Ramos (cell line): ENCODE data around the gene SPG7.
"Not testable (repeated sequence)": the region's sequence is repeated elsewhere in the genome, so short reads cannot be mapped to it uniquely, and the experiment has no call there.

ENCODE experiments used
- in situ Hi-C: fragments of 300-500 bp; cut with MboI; formaldehyde crosslinking; loops from one replicate; pipeline ENCODE4 v1.14.3; 2022; ENCODE audit warnings: low sequenced_read_pairs; ENCODE audit not compliant: unreplicated experiment

The SPG7 gene

DNA sequence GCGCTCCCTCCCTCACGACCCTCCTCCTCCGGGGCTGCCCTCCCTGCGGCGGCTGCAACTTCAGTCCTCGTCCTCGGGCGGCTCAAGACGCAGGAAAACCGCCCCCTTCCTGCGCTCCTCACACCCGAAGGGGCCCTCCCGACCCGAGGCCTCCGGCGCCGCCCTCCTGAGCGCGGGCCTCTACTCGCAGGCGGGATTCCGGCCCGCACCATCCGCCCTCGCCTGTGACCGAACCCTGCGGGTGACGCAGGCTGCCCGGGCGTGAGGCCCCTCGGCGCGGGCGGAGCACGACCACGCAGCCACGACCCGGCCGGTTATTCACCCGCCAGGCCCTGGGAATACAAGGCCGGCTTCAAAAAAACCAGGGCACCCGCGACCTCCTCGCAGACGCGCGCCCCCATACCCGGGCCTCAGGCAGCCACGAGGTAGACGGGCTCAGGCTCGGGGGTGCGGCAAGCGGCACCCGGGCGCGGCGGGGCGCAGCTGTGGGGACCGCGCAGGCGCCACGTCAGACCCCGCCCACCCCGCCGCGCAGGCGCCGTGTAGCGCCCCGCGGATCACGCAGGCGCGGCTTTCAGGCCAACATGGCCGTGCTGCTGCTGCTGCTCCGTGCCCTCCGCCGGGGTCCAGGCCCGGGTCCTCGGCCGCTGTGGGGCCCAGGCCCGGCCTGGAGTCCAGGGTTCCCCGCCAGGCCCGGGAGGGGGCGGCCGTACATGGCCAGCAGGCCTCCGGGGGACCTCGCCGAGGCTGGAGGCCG is at the start of gene SPG7:
Gene SPG7 (plus strand): TSS at position 570 of the 757 bp plus-strand sequence. CDS start 15 bp downstream, at position 585.
- in situ Hi-C loops = no loop called here

DNA sequence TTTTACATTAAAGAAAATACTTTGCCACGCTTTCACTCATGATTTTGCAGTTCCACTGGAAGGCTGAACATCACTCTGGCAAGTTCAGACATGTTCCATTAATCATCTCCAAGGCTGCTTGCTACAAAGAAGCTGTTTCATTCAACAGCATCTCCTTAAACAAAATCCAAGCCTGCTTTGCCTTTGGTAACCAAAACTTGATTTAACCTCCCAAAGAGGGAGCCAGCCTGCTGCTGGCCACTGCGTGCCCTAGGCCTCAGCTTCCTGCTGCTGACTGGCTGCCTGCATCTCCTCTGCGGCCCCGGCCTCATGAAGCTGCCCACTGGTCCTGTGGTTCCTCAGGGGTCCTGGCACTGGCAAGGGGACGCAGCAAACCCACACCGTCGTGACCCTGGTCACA is 49.7 kb upstream of the SPG7 start:
- in situ Hi-C loops = no loop called here

DNA sequence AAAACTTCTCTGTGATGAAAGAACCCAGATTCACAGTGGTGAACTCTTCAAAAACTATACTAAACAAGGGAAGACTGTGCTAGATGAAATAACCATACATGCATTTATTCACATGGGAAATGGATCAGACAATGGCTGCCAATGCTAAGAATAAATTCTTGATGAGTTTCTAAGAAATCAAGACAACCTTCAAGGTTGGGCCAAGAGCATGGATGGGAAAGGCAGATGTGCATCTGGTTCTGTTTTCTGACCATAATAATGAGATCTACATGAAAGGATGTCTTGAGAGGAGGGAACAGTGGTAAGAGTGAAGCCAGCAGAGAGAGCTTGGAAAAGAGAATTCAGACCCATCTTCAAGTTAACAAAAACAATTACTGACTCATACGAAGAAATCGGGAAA is 49.2 kb upstream of the SPG7 start:
- in situ Hi-C loops = no loop called here

DNA sequence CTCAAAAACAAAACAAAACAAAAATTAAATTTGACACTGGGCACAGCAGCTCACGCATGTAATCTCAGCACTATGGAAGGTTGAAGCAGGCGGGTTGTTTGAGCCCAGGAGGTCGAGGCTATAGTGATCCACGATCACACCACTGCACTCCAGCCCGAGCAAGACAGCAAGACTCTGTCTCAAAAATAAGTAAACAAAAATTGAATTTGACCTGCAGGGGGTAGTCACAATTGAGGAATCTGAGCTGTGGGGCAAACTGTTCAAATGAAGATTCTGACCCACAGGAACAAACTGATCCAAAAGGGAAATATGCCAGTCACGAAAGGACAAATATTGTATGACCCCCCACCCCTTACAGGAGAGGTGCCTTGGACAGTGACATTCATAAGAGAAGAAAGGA is 47.6 kb upstream of the SPG7 start:
- in situ Hi-C loops = no loop called here

DNA sequence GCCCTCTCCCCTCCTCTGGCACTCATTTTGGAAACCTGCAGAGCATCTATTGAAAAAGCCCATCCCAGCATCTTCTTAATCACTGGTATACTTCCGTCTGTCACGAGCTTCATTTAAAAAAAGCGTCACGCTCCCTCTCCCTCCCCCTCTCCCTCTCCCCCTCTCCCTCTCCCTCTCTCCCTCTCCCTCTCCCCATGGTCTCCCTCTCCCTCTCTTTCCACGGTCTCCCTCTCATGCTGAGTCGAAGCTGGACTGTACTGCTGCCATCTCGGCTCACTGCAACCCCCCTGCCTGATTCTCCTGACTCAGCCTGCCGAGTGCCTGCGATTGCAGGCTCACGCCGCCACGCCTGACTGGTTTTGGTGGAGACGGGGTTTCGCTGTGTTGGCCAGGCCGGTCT is 46.3 kb upstream of the SPG7 start:
- in situ Hi-C loops = not testable (repeated sequence)

DNA sequence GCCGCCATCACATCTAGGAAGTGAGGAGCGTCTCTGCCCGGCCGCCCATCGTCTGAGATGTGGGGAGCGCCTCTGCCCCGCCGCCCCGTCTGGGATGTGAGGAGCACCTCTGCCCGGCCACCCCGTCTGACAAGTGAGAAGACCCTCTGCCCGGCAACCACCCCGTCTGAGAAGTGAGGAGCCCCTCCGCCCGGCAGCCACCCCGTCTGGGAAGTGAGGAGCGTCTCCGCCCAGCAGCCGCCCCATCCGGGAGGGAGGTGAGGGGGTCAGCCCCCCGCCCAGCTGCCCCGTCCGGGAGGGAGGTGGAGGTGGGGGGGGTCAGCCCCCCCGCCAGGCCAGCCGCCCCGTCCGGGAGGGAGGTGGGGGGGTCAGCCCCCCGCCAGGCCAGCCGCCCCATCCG is 45.6 kb upstream of the SPG7 start:
- in situ Hi-C loops = not testable (repeated sequence)

DNA sequence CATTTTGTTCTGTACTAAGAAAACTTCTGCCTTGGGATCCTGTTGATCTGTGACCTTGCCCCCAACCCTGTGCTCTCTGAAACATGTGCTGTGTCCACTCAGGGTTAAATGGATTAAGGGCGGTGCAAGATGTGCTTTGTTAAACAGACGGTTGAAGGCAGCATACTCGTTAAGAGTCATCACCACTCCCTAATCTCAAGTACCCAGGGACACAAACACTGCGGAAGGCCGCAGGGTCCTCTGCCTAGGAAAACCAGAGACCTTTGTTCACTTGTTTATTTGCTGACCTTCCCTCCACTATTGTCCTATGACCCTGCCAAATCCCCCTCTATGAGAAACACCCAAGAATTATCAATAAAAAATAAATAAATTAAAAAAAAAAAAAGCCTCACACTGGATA is 44.9 kb upstream of the SPG7 start:
- in situ Hi-C loops = not testable (repeated sequence)

DNA sequence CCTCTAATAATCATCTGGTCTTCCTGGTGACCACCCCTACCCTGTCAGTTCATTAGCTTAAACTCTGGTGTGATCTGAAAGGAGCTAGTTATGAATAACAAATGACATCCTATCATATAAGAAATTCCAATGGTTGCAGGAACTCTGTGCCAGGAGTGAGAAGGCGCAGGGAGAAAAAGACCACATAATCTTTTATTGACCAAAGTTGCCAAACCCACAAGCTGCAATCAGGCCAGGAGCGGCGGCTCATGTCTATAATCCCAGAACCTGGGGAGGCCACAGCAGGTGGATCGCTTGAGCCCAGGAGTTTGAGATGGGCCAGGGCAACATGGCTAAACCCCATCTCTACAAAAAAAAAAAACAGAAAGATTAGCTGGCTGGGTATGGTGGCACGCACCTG is 41.3 kb upstream of the SPG7 start:
- in situ Hi-C loops = no loop called here

DNA sequence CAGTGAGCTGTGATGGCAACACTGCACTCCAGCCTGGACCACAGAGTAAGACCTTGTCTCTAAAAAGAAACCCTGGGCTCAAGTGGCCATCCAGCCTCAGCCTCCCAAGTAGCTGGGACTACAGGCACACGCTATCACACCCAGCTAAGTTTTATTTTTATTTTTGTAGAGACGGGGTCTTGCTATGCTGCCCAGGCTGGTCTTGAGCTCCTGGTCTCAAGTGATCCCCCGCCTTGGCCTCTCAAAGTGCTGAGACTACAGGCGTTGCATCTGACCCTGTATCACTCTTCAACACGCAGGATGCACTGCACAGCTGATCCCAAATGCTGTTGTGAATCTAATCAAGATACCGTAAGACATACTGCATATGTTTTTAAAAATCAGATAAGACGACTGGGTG is 40.8 kb upstream of the SPG7 start:
- in situ Hi-C loops = no loop called here

DNA sequence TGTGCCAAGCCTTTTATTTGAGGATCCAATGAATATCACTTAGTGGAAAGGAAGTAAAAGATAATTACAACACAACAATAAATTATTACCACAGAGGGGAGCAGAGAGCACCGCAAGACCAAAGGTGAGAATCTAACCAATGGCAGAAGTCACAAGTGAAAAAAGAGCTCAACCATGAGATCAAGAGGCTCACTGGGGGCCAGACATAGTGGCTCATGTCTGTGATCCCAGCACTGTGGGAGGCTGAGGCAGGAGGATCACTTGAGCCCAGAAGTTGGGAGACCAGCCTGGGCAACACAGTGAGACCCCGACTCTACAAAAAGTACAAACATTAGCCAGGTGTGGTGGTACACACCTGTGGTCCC is 35.5 kb upstream of the SPG7 start:
- in situ Hi-C loops = no loop called here

DNA sequence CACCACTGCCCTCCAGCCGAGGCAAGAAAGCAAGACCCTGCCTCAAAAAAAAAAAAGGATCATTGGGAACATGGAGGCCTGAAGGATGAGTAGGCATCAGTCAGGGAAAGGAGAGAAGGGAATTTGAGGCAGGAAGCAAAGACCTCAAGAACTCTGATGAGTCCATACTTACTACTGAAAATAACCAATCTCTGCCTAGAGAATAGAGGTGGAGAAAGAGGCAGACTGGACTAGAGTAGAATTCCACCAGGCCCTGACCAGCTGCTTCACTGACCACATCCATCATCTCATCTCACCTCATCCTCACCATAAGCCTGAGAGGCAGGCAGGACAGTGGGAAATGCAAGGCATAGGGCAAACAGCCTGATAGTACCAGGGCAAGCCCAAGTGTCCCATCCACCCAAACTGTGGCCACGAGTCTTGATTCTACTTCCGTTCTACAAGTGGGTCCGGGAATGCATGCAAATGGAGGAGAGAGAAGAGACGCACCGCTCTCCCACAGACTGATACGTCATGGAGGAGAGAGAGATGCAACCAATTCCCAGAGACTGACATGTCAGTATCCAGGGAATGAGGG is 35.0 kb upstream of the SPG7 start:
- in situ Hi-C loops = no loop called here

DNA sequence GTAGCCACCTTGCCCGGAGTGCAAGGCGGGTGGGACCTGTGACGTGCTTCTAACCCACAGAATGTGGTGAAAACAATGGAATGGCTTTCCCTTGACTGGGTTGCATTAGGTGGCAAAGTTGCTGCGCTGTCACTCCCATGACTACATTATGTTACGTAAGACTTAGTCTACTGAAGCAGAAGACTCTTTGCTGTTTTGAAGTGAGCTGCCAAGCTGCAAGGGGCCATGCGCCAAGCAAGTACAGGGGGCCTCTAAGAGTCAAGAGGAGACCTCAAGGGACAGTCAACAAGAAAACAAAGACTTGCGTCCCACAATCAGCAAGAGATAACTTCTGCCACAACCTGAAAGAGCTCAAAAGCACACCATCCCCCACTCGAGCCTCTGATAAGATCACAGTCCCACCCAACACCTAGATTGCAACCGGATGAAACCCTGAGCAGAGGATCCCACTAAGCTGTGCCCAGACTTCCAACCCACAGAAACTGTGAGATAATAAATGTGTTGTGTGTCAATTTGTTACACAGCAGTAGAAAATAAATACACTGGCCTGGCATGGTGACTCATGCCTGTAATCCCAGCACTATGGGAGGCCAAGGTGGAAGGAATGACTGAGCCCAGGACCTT is 34.3 kb upstream of the SPG7 start:
- in situ Hi-C loops = no loop called here

DNA sequence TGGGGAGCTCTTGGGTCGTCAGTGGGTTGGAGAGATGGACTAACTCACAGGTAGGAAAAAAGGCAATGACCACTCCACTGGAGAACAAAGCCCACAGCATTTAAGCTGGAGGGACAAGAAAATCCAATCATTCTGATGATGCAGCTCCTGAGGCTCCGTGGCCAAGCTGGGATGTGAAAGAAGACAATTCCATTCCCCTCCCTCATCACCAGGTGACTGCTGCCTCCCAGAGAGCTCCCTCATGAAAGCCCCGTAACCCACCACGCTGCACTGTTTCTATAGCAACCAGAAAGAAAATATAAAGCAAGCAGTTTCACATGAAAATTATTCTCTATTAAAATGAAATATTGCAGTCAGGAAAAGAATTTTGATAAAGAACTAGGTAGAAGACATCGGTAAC is 33.1 kb upstream of the SPG7 start:
- in situ Hi-C loops = no loop called here

DNA sequence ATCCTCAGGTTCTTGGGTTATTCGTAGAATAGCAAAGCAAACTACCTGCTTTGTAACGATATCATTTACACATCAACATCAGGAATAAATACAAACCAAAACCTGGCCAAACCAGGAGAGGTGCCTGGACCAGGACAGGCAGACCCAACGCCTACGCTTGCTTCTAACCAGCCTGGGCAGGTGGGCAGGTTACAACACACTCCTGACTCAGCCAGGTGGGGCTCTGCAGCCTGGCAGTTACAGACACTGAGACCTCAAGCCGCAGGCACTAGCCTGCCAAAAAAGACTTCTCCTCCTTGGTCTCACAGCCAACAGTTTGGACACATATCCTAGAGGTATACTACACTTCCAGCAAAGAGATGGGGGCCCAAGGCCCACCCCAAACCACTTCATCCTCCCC is 31.8 kb upstream of the SPG7 start:
- in situ Hi-C loops = no loop called here

DNA sequence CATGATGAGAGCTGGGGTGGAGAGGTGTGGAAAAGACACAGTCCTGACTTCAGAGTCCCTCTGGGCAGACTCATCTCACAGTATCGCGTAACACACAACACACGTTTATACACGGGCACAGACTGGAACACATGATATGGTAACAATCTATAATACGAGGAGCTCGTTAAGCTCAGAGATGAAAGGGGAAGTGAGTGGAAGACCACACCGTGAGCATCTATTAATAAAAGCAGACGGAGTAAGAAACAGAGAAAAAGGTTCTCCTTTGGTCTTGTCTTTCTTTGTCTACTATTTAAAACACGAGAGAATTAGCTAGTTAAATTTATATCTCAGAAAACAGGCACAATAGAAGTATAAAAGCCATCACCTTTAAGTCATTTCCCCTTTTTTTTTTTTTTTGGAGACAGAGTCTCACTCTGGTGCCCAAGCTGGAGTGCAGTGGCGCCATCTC is 31.4 kb upstream of the SPG7 start:
- in situ Hi-C loops = no loop called here

DNA sequence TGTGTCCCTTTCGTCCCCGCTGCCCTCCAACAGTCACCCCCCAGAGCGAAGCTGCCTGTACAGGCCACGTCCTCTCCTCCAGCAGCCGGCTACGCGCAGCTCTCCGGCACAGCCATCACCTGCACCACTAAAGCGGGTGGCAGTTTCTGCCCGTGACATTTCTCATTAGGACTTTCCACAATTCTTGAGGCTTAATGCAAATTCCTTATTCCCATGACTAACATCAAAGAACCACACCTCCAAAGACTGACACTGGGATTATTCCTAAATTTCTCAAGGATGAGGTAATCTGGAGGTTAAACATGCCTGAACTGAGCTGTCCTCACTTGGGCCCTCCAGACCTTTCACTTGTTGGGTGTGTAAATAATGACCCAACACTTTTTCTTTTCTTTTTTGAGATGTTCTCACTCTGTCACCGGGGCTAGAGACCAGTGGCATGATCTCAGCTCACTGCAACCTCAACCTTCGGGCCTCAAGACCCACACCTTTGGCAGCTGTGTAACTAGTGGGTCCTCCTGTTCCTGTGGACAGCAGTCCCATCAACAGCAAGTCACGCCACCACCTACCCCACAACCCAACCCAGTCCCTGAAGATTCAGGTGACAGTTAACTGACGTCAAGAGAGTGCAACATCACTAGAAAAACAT is 29.5 kb upstream of the SPG7 start:
- in situ Hi-C loops = no loop called here

DNA sequence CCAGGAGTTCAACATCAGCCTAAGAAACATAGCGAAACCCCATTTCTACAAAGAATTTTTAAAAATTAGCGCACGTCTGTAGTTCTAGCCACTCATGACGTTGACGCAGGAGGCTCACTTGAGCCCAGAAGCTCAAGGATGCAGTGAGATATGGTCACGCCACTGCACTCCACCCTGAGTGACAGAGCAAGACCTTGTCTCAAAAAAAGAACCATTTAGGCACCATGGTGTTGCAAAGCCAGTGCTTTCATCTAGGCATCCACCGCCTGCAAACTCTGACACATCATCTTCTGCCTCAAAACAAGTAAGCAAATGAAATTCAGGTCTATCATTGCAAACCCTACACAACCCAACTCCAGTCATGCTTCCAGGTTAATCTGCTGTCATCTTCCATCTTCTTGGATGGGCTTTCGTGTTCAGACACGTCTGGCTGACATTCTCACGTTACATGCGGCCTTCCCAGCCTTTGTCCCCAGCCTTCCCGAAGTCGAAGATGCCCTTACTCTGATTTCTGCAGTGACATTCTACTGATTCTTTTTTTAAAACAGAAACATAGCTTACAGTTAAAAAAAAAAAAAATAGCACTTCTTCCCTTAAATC is 26.7 kb upstream of the SPG7 start:
- in situ Hi-C loops = no loop called here

DNA sequence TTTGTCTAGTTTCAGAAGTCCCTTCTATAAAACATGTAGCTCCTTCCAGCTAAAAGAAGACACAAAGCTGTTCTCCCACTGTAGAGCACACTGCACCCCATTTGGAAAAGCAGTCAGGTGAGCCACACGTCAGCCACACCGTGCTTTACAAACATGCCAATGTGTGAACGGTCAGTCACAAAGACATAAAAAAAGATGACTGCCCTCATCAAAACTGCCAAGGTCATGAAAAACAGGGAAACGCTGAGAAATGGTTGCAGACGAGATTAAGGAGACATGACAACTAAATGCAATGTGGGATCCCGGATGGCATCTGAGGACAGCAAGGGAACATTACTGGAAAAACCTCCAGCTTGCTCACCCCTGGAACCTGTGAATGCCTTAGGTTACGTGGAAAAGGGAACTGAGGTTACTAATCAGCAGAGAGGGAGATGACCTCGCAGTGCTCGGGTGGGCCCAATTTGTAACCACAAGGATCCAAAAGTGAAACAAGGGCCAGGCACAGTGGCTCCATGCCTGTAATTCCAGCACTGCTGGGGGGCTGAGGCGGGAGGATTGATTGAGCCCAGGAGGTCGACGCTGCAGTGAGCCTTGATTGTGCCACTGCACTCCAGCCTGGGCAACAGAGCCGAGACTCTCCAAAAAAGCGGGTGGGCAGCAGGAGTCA is 25.9 kb upstream of the SPG7 start:
- in situ Hi-C loops = no loop called here

DNA sequence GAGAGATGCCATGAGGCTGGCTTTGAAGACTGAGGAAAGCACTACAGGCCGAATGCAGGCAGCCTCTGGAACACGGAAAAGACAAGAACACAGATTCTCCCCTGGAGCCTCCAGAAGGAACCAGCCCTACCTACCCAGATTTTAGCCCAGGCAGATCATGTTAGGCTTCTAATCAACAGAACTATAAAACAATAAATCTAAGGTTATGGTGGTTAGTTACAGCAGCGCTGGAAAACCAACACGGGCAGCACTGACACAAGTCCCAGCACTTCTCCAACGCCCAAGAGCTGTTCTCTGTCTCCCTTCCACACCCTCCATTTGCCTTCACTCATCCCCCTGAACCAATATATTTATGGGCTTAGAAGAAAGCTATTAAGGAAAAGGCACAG is 25.4 kb upstream of the SPG7 start:
- in situ Hi-C loops = no loop called here

DNA sequence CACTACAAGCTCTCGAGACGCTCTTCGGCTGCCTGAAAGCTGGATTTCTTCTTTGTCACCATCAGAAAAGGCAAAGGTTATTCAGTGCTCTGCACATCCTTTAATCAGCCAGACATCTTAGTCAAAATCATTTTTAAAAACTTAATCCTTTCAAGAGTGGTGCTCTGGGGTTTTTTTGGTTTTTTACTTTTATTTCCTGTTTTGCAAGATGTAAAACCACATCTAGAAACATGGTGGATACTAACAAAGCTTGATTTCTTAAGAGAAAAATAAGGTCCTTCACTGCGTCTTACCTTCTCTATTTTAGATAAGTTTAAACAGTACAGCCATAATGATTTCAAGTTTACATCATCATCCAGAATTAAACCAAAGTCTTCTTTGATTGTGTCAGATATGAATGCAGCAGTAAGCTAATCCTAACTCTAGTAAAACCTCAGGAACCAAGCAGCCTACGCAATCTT is 24.1 kb upstream of the SPG7 start:
- in situ Hi-C loops = no loop called here
